GM19240 (cell line): ENCODE data around the gene ERCC6.
A peak's percentile ranks its signal among the peaks of the same experiment; 100 is the strongest.

Source experiments
- DNase-seq: peaks from one replicate; pipeline ENCODE4 v3.0.0; 2011; ENCODE audit warnings: low spot score; ENCODE audit not compliant: insufficient read length

Gene ERCC6

DNA sequence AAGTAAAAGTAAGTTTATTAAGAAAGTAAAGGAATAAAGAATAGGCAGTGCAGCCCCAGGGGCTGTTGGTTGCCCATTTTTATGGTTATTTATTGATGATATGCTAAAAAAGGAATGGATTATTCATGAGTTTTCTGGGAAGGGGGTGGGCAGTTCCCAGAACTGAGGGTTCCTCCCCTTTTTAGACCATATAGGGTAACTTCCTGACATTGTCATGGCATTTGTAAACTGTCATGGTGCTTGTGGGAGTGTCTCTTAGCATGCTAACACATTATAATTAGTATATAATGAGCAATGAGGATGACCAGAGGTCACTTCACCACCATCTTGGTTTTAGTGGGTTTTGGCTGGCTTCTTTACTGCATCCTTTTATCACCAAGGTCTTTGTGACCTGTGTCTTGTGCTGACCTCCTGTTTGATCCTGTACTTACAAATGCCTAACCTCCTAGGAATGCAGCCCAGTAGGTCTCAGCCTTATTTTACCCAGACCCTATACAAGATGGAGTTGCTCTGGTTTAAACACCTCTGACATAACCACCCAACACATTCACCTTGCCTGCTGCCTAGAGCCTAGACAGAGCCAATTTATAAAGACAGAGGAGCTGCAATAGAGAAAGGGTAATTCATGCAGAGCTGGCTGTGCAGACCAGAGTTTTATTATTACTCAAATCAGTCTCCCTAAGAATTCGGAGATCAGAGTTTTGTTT is 10.9 kb upstream of the ERCC6 start:
- no peak for DNase-seq

DNA sequence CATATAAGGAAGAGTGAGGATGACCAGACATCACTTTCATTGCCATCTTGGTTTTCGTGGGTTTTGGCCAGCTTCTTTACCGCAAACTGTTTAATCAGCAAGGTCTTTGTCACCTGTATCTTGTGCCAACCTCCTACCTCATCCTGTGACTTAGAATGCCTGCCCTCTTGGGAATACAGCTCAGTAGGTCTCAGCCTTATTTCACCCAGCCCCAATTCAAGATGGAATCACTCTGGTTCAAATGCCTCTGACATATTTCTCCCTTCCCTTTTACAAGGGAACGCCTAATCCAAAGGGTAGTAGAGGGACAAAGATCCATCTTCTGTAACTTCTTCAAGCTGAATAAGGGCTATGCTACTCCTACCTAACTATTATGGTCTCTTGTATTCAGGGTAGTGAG is 4.7 kb upstream of the ERCC6 start:
- DNase-seq, result no peak

DNA sequence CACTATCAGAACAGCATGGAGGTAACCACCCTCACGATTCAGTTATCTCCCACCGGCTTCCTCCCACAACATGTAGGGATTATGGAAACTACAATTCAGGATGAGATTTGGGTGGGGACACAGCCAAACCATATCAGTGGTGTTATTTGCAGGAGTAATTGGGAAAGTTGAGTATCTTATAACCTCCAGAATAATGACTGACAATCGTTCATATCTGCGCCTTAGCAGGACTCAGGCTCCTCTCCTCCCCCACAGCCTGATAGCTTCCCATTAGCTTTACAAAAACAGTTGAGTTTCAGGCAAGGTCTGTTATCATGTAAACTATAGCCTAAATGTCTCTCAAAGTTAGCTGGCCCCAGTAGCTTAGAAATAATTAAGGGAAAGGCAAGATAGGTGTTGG is 3.4 kb upstream of the ERCC6 start:
- DNase-seq, result no peak

GRCh38 chr10:49541762-49542161 is 2.8 kb upstream of the ERCC6 start:
- no peak for DNase-seq

DNA sequence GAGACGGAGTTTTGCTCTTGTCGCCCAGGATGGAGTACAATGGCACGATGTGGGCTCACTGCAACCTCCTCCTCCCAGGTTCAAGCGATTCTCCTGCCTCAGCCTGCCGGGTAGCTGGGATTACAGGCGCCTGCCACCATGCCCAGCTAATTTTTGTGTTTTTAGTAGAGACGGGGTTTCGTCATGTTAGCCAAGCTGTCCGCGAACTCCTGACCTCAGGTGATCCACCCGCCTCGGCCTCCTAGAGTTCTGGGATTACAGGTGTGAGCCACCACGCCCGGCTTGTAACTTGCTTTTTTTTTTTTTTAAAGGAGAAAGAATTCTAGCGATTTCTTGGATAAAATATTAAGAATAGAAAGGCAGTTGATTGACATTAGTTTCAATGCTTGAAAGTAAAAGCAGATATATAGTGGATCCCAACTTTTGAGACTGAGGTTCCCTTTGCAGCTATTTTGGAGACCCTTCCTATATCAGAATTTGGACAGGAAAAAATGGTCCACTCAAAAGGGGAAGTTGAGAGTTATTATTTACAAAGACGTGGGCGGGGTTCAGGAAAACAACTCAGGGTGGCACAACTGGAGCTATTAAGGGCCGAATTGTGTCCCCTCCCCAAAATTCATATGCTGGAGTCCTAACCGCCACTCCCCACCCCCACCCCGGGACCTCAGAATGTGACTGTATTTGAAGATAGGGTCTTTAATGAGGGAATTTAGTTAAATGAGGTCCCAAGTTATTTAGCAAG is 1.3 kb upstream of the ERCC6 start:
- DNase-seq, result no peak

- no peak for DNase-seq
These were observed 482 bp upstream of the ERCC6 start for GRCh38 chr10:49539320-49539885.

GRCh38 chr10:49534670-49535381 is 4.1 kb downstream of the ERCC6 start:
- peak; percentile 23 for DNase-seq

GRCh38 chr10:49532461-49532860 is 6.5 kb downstream of the ERCC6 start:
- DNase-seq, result no peak

- no peak for DNase-seq
These were observed 9.9 kb downstream of the ERCC6 start for GRCh38 chr10:49528977-49529506.

- no peak for DNase-seq
These were observed 11.1 kb downstream of the ERCC6 start for GRCh38 chr10:49527850-49528249.

GRCh38 chr10:49527061-49527460 is 11.9 kb downstream of the ERCC6 start:
- DNase-seq, result no peak

- DNase-seq, result no peak
These were observed 12.3 kb downstream of the ERCC6 start for GRCh38 chr10:49526619-49527018.

GRCh38 chr10:49524496-49524895 is 14.4 kb downstream of the ERCC6 start:
- DNase-seq, result no peak

GRCh38 chr10:49523301-49523700 is 15.6 kb downstream of the ERCC6 start:
- no peak for DNase-seq

GRCh38 chr10:49521062-49521461 is 17.9 kb downstream of the ERCC6 start:
- DNase-seq, result no peak

GRCh38 chr10:49520122-49520775 is 18.7 kb downstream of the ERCC6 start:
- no peak for DNase-seq

DNA sequence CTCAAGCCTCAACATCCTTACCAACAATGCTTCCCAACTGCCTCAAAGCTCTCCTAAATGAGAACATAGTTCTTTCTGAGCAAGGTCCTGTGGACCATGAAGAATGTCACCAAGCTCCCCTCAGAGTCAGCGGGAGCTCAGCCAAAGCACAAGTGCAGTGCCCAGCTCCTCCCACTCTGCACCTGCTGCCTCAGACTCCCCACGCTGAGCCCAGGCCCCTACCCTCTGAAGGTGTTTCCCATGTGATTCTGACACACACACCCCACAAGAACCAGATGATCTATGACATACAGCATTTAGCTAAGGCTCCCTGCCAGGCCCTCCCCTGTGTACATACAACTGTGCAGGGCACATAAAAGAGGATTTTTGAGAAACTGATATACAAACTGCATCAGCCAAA is 19.2 kb downstream of the ERCC6 start:
- DNase-seq, result no peak

GRCh38 chr10:49518982-49519578 is 19.8 kb downstream of the ERCC6 start:
- DNase-seq, result no peak

GRCh38 chr10:49518566-49518965 is 20.4 kb downstream of the ERCC6 start:
- no peak for DNase-seq

DNA sequence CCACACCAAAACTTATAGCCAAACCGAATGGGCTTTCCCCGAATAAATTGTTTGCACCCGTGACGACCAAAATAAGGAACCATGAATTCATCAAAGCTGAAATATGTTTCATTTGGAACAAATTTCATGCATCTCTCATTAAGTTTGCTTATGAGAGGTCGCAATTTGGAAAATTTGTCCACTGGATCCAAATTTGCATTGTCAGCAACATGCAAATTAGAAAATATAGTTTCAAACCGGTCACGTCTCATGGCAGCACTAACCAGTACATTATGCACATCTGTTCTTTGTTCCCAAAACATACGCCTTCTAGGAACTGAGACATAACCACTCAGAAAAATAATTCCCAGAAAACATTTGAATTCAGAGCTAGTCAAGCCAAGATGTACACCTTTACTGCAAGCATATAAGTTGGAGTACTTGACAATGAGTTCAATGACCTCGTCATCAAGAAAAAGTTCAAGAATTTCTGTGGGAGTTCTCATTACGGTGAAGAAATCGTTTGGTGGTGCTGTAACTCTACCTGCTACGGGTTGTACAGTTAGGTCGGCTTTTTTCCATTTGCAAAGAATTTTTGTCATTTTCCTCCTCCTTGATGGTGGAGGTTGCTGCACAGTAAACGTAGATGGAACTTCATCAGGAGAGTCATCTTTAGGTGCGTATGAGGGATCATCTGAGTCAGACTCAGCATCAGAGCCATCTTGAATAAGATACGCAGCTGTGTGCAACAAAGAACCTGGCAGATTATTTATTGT is 22.5 kb downstream of the ERCC6 start:
- no peak for DNase-seq
